Measurements from ENCODE around the gene CDC73. TPM values are rescaled to one million over a fixed set of nuclear protein-coding genes. Genes with fewer than 3 reads are reported as not detected.

CDC73 gene
- total RNA-seq, 1 experiment from 2014 or later = 63.2 TPM

GRCh38 chr1:193181985-193182384 lies 60.2 kb downstream of the CDC73 start:
- intact Hi-C loops (cut with micrococcal nuclease) = loop anchor here (2.0 to 10.0 kb wide), 2 partner anchors 573 to 1113 kb away; no protein-coding TSS in a partner anchor
- ATAC-seq = no peak
- CTCF ChIA-PET = no interaction called here

More at GRCh38 chr1:193181985-193182384, 60.2 kb downstream of the CDC73 start:
- Histone ChIP-seq H3K79me2 (ENCODE audit: insufficient read depth, low read length) (peaks cover 67% of the 10 kb centered on the region), H3K9me2 (ENCODE audit: insufficient read depth) (no peaks in the 10 kb centered on the region), H3K9me3 (ENCODE audit: control insufficient read depth in 1 of 2, insufficient read depth in 1 of 2, low read depth in 1 of 2, low read length in 2 of 2) (no peaks in the 10 kb centered on the region), H3K4me3 (replicated peaks in 1 of 2; ENCODE audit: low read depth in 1 of 2, low read length in 2 of 2) (no peak overlapping the region), H3K27me3 (ENCODE audit: insufficient read depth, low read length) (no peaks in the 10 kb centered on the region), H3K9ac (ENCODE audit: low read length) (no peak overlapping the region), H3K36me3 (ENCODE audit: control insufficient read depth in 1 of 2, insufficient read depth in 2 of 2, low read length in 2 of 2) (no peaks in the 10 kb centered on the region), H3K27ac (ENCODE audit: low read depth, low read length) (no peak overlapping the region), H2AFZ (ENCODE audit: low read depth, low read length, poor library complexity, severe bottlenecking) (no peak overlapping the region), H4K20me1 (ENCODE audit: insufficient read depth) (peaks cover 47% of the 10 kb centered on the region), H3K4me1 (ENCODE audit: control insufficient read depth in 1 of 2, insufficient read depth in 2 of 2, low read length in 2 of 2) (no peaks in the 10 kb centered on the region), H3K4me2 (ENCODE audit: low read length) (no peak overlapping the region)
- no peak for DNase-seq (ENCODE audit: low read depth, low spot score)
- no TSS peak for BruUV-seq (replicated peaks)
- ChIA-PET POLR2A (no interaction called here), RAD21 (ENCODE audit: low non-redundant PET in 1 of 2, low total read pairs in 2 of 2, uncharacterized antibody in 2 of 2, unreplicated experiment in 2 of 2) (no interaction called here)
- TF ChIP-seq CBX3 (IDR thresholded peaks at IDR 0.05; ENCODE audit: low read depth) = no peak
- TF ChIP-seq SIN3A (IDR thresholded peaks at IDR 0.05; ENCODE audit: low read depth) = no peak
- no peak for TF ChIP-seq CEBPB (IDR thresholded peaks at IDR 0.05; ENCODE audit: low read depth)
- no peak for TF ChIP-seq ZNF274 (IDR thresholded peaks at IDR 0.05; ENCODE audit: low read depth, low read length)
- no peak for TF ChIP-seq RAD21 (IDR thresholded peaks at IDR 0.05; ENCODE audit: low read depth)
- TF ChIP-seq CTCF (IDR thresholded peaks at IDR 0.05 in 2 of 3, conservative IDR thresholded peaks at IDR 0.05 in 1 of 3; ENCODE audit: borderline replicate concordance in 1 of 3, insufficient read depth in 1 of 3, low read depth in 2 of 3, low read length in 2 of 3) = no peak
- no peak for TF ChIP-seq ATF3 (IDR thresholded peaks at IDR 0.05)
- TF ChIP-seq ZFX (IDR thresholded peaks at IDR 0.05) = no peak
- no peak for TF ChIP-seq EZH2 (IDR thresholded peaks at IDR 0.05)
- TF ChIP-seq ZBTB33 (IDR thresholded peaks at IDR 0.05; ENCODE audit: extremely low read depth, insufficient replicate concordance, low read length) = no peak
- no peak for TF ChIP-seq YY1 (IDR thresholded peaks at IDR 0.05; ENCODE audit: extremely low read depth, insufficient replicate concordance, low read depth, low read length)
- no peak for TF ChIP-seq JUND (IDR thresholded peaks at IDR 0.05)
- no peak for TF ChIP-seq EZH2phosphoT487 (IDR thresholded peaks at IDR 0.05; ENCODE audit: borderline replicate concordance)

All from HCT116 (cell line).